Measurements from ENCODE around the gene ZMYND8.

Gene ZMYND8

GRCh38 chr20:47298624-47299023, 57.9 kb downstream of the ZMYND8 start:
- TF ChIP-seq CTCF (IDR thresholded peaks at IDR 0.05; ENCODE audit: control extremely low read depth, extremely low read depth, low read depth, missing control alignments): no peak
- ChIA-PET CTCF (interaction anchor here (1.1 to 1.4 kb wide), 2 partner anchors 11 to 26 kb away, joined by 3 read pairs; no protein-coding TSS in a partner anchor), POLR2A (no interaction called here)
- DNase-seq (ENCODE audit: extremely low spot score): no peak

GRCh38 chr20:47297746-47298145, 58.8 kb downstream of the ZMYND8 start:
- DNase-seq (ENCODE audit: extremely low spot score): no peak
- ChIA-PET CTCF (interaction anchor here (1.4 to 1.5 kb wide), 2 partner anchors 10 to 12 kb away, joined by 3 read pairs; no protein-coding TSS in a partner anchor), POLR2A (no interaction called here)
- no peak for TF ChIP-seq CTCF (IDR thresholded peaks at IDR 0.05; ENCODE audit: control extremely low read depth, extremely low read depth, low read depth, missing control alignments)

- ChIA-PET POLR2A (no interaction called here), CTCF (interaction anchor here (0.6 to 2.2 kb wide), 4 partner anchors 10 to 14 kb away, joined by 3 to 8 read pairs (median 3); no protein-coding TSS in a partner anchor)
- no peak for TF ChIP-seq CTCF (IDR thresholded peaks at IDR 0.05; ENCODE audit: control extremely low read depth, extremely low read depth, low read depth, missing control alignments)
- no peak for DNase-seq (ENCODE audit: extremely low spot score)
Observed at GRCh38 chr20:47296950-47297349, 59.5 kb downstream of the ZMYND8 start.

- POLR2A ChIA-PET: no interaction called here
- no peak for TF ChIP-seq CTCF (IDR thresholded peaks at IDR 0.05; ENCODE audit: control extremely low read depth, extremely low read depth, low read depth, missing control alignments)
- DNase-seq (ENCODE audit: extremely low spot score): no peak
- CTCF ChIA-PET: interaction anchor here (1.2 to 2.2 kb wide), 3 partner anchors 14 to 88 kb away, joined by 3 to 8 read pairs (median 4); no protein-coding TSS in a partner anchor
Observed at GRCh38 chr20:47295921-47296426, 60.5 kb downstream of the ZMYND8 start.

GRCh38 chr20:47295129-47295813, 61.2 kb downstream of the ZMYND8 start:
- POLR2A ChIA-PET: no interaction called here
- no peak for DNase-seq (ENCODE audit: extremely low spot score)
- no peak for TF ChIP-seq CTCF (IDR thresholded peaks at IDR 0.05; ENCODE audit: control extremely low read depth, extremely low read depth, low read depth, missing control alignments)
- CTCF ChIA-PET: interaction anchor here (1.2 to 2.2 kb wide), 3 partner anchors 13 to 89 kb away, joined by 3 to 8 read pairs (median 4); no protein-coding TSS in a partner anchor

GRCh38 chr20:47293631-47294030, 62.9 kb downstream of the ZMYND8 start:
- no peak for DNase-seq (ENCODE audit: extremely low spot score)
- ChIA-PET CTCF (no interaction called here), POLR2A (no interaction called here)
- no peak for TF ChIP-seq CTCF (IDR thresholded peaks at IDR 0.05; ENCODE audit: control extremely low read depth, extremely low read depth, low read depth, missing control alignments)
